Spleen (tissue), 11 donors: Measurements from ENCODE around the gene JARID2. TPM values are rescaled to one million over a fixed set of nuclear protein-coding genes. Genes with fewer than 3 reads are reported as not detected.

ENCODE experiments used
- DNase-seq: peaks from one replicate; pipeline ENCODE4 v3.0.0-alpha.2; 2020
- H3K27ac ChIP-seq, 8 donors: fragments of 200-600 bp; sonication (generic) in 7 of 8; 1 replicate in 4 of 8; 2 replicates in 4 of 8; pipeline versions ENCODE4 v1.5.0 to v1.8.0; 2016 to 2021; ENCODE audit warnings: inconsistent platforms in 4 of 8, mild to moderate bottlenecking in 4 of 8, moderate library complexity in 1 of 8
- H3K27me3 ChIP-seq, 7 donors: fragments of 200-600 bp; sonication (generic) in 6 of 7; replicated peaks in 1 of 7; 1 replicate in 4 of 7; 2 replicates in 3 of 7; pipeline versions ENCODE4 v1.5.0 to v1.8.0; 2016 to 2021; ENCODE audit warnings: inconsistent platforms in 3 of 7, mild to moderate bottlenecking in 1 of 7
- H3K36me3 ChIP-seq, 6 donors: fragments of 200-600 bp; sonication (generic) in 5 of 6; 1 replicate in 4 of 6; 2 replicates in 2 of 6; pipeline versions ENCODE4 v1.5.0 to v1.8.0; 2016 to 2021; ENCODE audit warnings: inconsistent platforms in 2 of 6
- H3K4me1 ChIP-seq, 6 donors: fragments of 200-600 bp; sonication (generic) in 5 of 6; 1 replicate in 3 of 6; 2 replicates in 3 of 6; pipeline versions ENCODE4 v1.5.0 to v1.8.0; 2016 to 2021; ENCODE audit warnings: inconsistent platforms in 3 of 6
- H3K4me3 ChIP-seq, 8 donors: fragments of 200-600 bp; sonication (generic) in 7 of 8; 1 replicate in 4 of 8; 2 replicates in 4 of 8; pipeline versions ENCODE4 v1.5.0 to v1.8.0; 2016 to 2021; ENCODE audit warnings: inconsistent platforms in 4 of 8, mild to moderate bottlenecking in 4 of 8, moderate library complexity in 2 of 8
- H3K9me3 ChIP-seq, 8 donors: fragments of 200-600 bp; sonication (generic) in 7 of 8; 1 replicate in 4 of 8; 2 replicates in 4 of 8; pipeline versions ENCODE4 v1.5.0 to v1.8.0; 2016 to 2021; ENCODE audit warnings: inconsistent platforms in 4 of 8
- CTCF ChIP-seq, 11 experiments: fragments of 200-600 bp in 7 of 11; fragments of 450-650 bp in 4 of 11; sonication (generic) in 4 of 11; IDR thresholded peaks in 8 of 11; conservative IDR thresholded peaks in 3 of 11; 1 replicate in 7 of 11; 2 replicates in 4 of 11; pipeline versions ENCODE4 v1.4.0 to v1.8.0; 2016 to 2021; ENCODE audit warnings: antibody characterized with exemption in 11 of 11, inconsistent platforms in 4 of 11, mild to moderate bottlenecking in 1 of 11
- POLR2A ChIP-seq, 3 donors: fragments of 450-650 bp; IDR thresholded peaks; one replicate each; pipeline ENCODE4 v1.5.1; 2017; ENCODE audit warnings: antibody characterized with exemption in 3 of 3, mild to moderate bottlenecking in 1 of 3
- POLR2AphosphoS5 ChIP-seq, 3 donors: sonication (generic); formaldehyde crosslinking; IDR thresholded peaks; one replicate each; pipeline ENCODE4 v1.5.1; 2017; ENCODE audit warnings: antibody characterized with exemption in 3 of 3
- WGBS, 5 donors: extraction: QIAGEN DNeasy Blood & Tissue Kit in 3 of 5; methylation state at CpG; one replicate each; pipeline versions ENCODE4 v1.1.5 to v1.1.7; 2013 to 2018; 5-methylcytosine and 5-hydroxymethylcytosine counted together
- intact Hi-C: fragments of 100-400 bp; cut with DNase I; formaldehyde crosslinking; loops from one replicate; pipeline ENCODE4 v1.15.0; 2023; ENCODE audit warnings: low total_unique reads
- polyA plus RNA-seq, 3 donors: library from polyadenylated mRNA; stranded (reverse); fragments of 200-250 nt; gene quantifications; one replicate each; pipeline ENCODE4 v1.2.1, GENCODE V29; 2013
- total RNA-seq, 7 donors: library from RNA; depleted of rRNA in 3 of 7; stranded (reverse); fragments of >200 nt in 3 of 7; fragmentation: NEBNext Ultra II Directional in 4 of 7; extraction: Animal tissue kit (Norgen Biotek cat#: 25700) in 4 of 7; gene quantifications; one replicate each; pipeline versions ENCODE4 v1.1.0 to v1.2.1, GENCODE V29; 2016 to 2021
- donor health status: healthy with polysubstance abuse.
- donor health status: DM: no; HTN: no; CAD: no; lungs with moderate emphysema.
- donor health status: DM: no; HTN: no; CAD: no.
- donor health status: Bipolar disorder and iron deficiency.
- donor health status: healthy.
- donor health status: DM: no; HTN: no; CAD: no.
- donor health status: DM: yes; HTN: yes; CAD: no.

Gene JARID2
- total and polyA plus RNA-seq, 10 donors, result 4.4 to 27.1 (median 20.6) TPM

DNA sequence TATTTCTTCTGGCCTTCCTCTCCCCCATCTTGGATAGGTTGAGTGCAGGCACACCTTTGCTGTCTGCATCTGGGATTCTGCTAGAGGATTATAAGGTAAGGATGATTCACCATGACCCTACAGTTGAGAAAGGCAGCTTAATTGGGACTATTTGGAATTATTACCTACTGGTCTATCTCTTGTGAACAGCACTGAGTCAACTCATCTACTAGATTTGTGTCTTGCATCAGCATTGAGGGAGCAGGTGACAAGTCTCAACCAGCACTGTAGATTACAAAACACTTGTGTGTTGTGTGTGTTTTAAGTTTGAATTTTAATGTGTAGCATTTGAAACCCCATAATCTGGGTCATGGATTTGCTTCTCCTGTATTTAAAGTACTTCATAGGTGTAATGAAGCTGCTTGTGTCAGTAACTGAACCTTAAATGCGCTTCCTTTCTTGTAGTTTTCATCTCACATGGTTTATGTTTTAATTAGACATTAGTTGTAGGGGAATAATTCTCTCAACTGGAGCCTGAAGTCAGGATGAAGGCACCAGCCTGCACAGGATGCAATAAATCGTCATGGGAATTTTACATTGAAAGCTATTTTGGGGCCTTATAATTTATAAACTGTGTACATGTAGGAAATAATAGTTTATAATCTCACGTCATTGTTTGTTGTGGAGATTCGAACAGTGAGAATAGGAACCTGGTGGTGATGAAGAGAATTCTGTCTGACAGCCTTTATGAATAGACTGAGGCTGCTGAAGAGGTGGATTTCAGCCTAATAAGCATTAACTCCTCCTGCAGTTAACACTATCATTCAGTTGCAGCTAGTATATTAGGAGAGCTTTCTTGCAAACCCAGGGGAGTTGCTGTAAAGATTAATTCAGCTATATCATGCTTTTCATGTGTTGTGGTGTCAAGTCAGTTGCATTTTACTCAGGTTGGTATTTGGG lies 125.1 kb downstream of the JARID2 start:
- Histone ChIP-seq H3K4me1 (peaks cover 3 to 92% (median 39%) of the 10 kb centered on the region in 6 donors), H3K4me3 (no peak overlapping the region), H3K36me3 (peaks cover 0 to 18% (median 0%) of the 10 kb centered on the region in 6 donors), H3K27ac (no peak overlapping the region), H3K9me3 (no peaks in the 10 kb centered on the region), H3K27me3 (no peaks in the 10 kb centered on the region)
- no peak for DNase-seq
- 64 to 80% (median 65%) methylated on average over 4 of the region's 4 CpGs for WGBS, 5 donors
- intact Hi-C loops, result no loop called here
- TF ChIP-seq CTCF (IDR thresholded peaks at IDR 0.05 in 8 of 11, conservative IDR thresholded peaks at IDR 0.05 in 3 of 11) (no peak), POLR2AphosphoS5 (IDR thresholded peaks at IDR 0.05) (no peak), POLR2A (IDR thresholded peaks at IDR 0.05) (no peak)

DNA sequence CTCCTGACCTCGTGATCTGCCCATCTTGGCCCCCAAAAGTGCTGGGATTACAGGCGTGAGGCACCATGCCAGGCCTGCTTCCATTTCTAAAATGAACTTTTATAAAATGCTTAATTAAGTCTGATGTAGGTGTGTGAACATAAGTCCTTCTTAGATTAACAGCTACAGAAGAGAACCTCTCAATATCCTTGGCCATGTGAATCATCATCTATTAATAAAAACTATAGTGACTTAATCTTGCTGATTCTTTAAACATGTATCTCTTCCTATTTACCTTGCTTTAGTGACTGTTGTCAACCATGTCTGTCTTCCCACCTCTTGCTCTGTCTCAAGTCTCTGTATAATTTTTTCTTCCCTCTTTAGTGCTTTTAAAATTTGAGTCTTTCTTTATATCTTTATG lies 127.1 kb downstream of the JARID2 start:
- no peaks in the 10 kb centered on the region for H3K9me3 ChIP-seq
- no peak overlapping the region for H3K4me3 ChIP-seq
- H3K4me1 ChIP-seq, result peaks cover 0 to 73% (median 22%) of the 10 kb centered on the region in 6 donors
- TF ChIP-seq POLR2A (IDR thresholded peaks at IDR 0.05) (no peak), CTCF (IDR thresholded peaks at IDR 0.05 in 8 of 11, conservative IDR thresholded peaks at IDR 0.05 in 3 of 11) (no peak), POLR2AphosphoS5 (IDR thresholded peaks at IDR 0.05) (no peak)
- peaks cover 0 to 29% (median 0%) of the 10 kb centered on the region in 6 donors for H3K36me3 ChIP-seq
- H3K27me3 ChIP-seq, result no peaks in the 10 kb centered on the region
- no peak for DNase-seq
- no peak overlapping the region for H3K27ac ChIP-seq
- intact Hi-C loops, result no loop called here
- 93 to 97% (median 94%) methylated on average over 2 of the region's 2 CpGs for WGBS, 5 donors

GRCh38 chr6:15374119-15374518 lies 128.2 kb downstream of the JARID2 start:
- TF ChIP-seq POLR2AphosphoS5 (IDR thresholded peaks at IDR 0.05) (no peak), CTCF (IDR thresholded peaks at IDR 0.05 in 8 of 11, conservative IDR thresholded peaks at IDR 0.05 in 3 of 11) (no peak), POLR2A (IDR thresholded peaks at IDR 0.05) (no peak)
- Histone ChIP-seq H3K27me3 (no peaks in the 10 kb centered on the region), H3K27ac (no peak overlapping the region), H3K9me3 (no peaks in the 10 kb centered on the region), H3K4me3 (no peak overlapping the region), H3K36me3 (peaks cover 0 to 29% (median 0%) of the 10 kb centered on the region in 6 donors), H3K4me1 (peaks cover 0 to 73% (median 21%) of the 10 kb centered on the region in 6 donors)
- intact Hi-C loops, result no loop called here
- no peak for DNase-seq
- 92 to 94% (median 93%) methylated on average over 7 of the region's 7 CpGs for WGBS, 5 donors

DNA sequence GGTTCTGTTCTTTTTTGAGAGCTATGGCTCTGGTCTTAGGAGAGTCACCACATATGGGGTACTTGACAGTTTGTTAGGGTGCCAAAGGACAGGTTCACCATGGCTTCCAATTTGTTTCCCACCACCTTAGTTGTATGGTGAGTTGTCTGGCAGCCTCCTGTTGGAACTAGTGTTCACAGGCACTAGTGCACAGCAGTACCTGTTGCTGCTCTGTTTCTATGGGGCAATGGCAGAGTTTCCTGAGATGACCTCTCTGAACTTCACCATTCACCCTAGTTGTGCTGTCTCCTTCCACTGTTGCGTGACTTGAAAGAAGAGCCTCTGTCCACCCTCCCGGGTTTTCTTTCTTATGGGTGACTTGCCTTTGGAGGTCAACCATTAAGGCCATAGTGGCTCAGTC lies 129.1 kb downstream of the JARID2 start:
- Histone ChIP-seq H3K9me3 (no peaks in the 10 kb centered on the region), H3K36me3 (peaks cover 0 to 29% (median 0%) of the 10 kb centered on the region in 6 donors), H3K27ac (no peak overlapping the region), H3K4me3 (no peak overlapping the region), H3K4me1 (peaks cover 4 to 73% (median 22%) of the 10 kb centered on the region in 6 donors), H3K27me3 (no peaks in the 10 kb centered on the region)
- intact Hi-C loops, result no loop called here
- DNase-seq, result no peak
- TF ChIP-seq POLR2A (IDR thresholded peaks at IDR 0.05) (no peak), POLR2AphosphoS5 (IDR thresholded peaks at IDR 0.05) (no peak), CTCF (IDR thresholded peaks at IDR 0.05 in 8 of 11, conservative IDR thresholded peaks at IDR 0.05 in 3 of 11) (no peak)
- 89 to 98% (median 97%) methylated on average over 2 of the region's 2 CpGs for WGBS, 5 donors
